H1 (cell line): ENCODE data around the gene SCGB1D2.

Experiments used
- BCL11A ChIP-seq, 2 experiments: IDR thresholded peaks; one replicate each; pipeline ENCODE4 v1.6.1; 2011; ENCODE audit warnings: low read depth in 2 of 2, low read length in 2 of 2, mild to moderate bottlenecking in 2 of 2
- CEBPB ChIP-seq: IDR thresholded peaks from 2 replicates; pipeline ENCODE4 v1.6.1; 2012; ENCODE audit warnings: low read depth, low read length
- CHD1 ChIP-seq: IDR thresholded peaks from 2 replicates; pipeline ENCODE4 v1.6.1; 2012; ENCODE audit warnings: low read depth, low read length, improper control_type of control experiment
- E2F6 ChIP-seq: IDR thresholded peaks from 2 replicates; pipeline ENCODE4 v1.6.1; 2012; ENCODE audit warnings: inconsistent platforms
- EZH2 ChIP-seq: fragments of 200-600 bp; sonication (generic); IDR thresholded peaks from 2 replicates; pipeline ENCODE4 v1.7.1; 2012; ENCODE audit warnings: low read depth, mild to moderate bottlenecking, moderate library complexity, low read length, inconsistent platforms; ENCODE audit not compliant: severe bottlenecking
- HDAC6 ChIP-seq: IDR thresholded peaks from one replicate; pipeline ENCODE4 v1.7.1; 2012; ENCODE audit warnings: low read depth, mild to moderate bottlenecking, inconsistent platforms, low read length, moderate library complexity
- POLR2A ChIP-seq, 2 experiments: IDR thresholded peaks; 1 replicate in 1 of 2; 2 replicates in 1 of 2; pipeline ENCODE4 v1.6.1; 2011; ENCODE audit warnings: low read depth in 2 of 2, low read length in 2 of 2, mild to moderate bottlenecking in 2 of 2; ENCODE audit errors: control extremely low read depth in 1 of 2
- POLR2AphosphoS5 ChIP-seq: IDR thresholded peaks from 2 replicates; pipeline ENCODE4 v1.6.1; 2011; ENCODE audit warnings: low read depth, low read length
- POU5F1 ChIP-seq: IDR thresholded peaks from 2 replicates; pipeline ENCODE4 v1.6.1; 2011; ENCODE audit warnings: low read depth, mild to moderate bottlenecking, low read length, moderate library complexity
- RAD21 ChIP-seq, 2 experiments: IDR thresholded peaks in 1 of 2; conservative IDR thresholded peaks in 1 of 2; 2 replicates each; pipeline ENCODE4 v1.6.1; 2011; ENCODE audit warnings: low read depth in 2 of 2, low read length in 2 of 2, improper control_type of control experiment in 1 of 2, inconsistent platforms in 1 of 2, mild to moderate bottlenecking in 1 of 2, moderate library complexity in 1 of 2
- SIN3A ChIP-seq, 2 experiments: IDR thresholded peaks in 1 of 2; conservative IDR thresholded peaks in 1 of 2; 2 replicates each; pipeline ENCODE4 v1.6.1; 2011 to 2012; ENCODE audit warnings: low read length in 2 of 2, improper control_type of control experiment in 1 of 2, low read depth in 1 of 2, mild to moderate bottlenecking in 1 of 2
- TAF1 ChIP-seq: IDR thresholded peaks from 2 replicates; pipeline ENCODE4 v1.6.1; 2011; ENCODE audit warnings: mild to moderate bottlenecking, low read depth, low read length
- TF ChIP-seq, protein P1 (sequence below), 3 experiments: IDR thresholded peaks; 1 replicate in 2 of 3; 2 replicates in 1 of 3; pipeline versions ENCODE4 v1.5.1 to v1.6.1; 2011; ENCODE audit warnings: low read length in 3 of 3, mild to moderate bottlenecking in 3 of 3, inconsistent platforms in 2 of 3, low read depth in 1 of 3, moderate library complexity in 1 of 3; ENCODE audit not compliant: insufficient read depth in 1 of 3; ENCODE audit errors: control extremely low read depth in 1 of 3
- TF ChIP-seq, protein P2 (sequence below): IDR thresholded peaks from 2 replicates; pipeline ENCODE4 v1.6.1; 2011; ENCODE audit warnings: low read depth, mild to moderate bottlenecking, low read length; ENCODE audit not compliant: insufficient read depth

GRCh38 chr11:62267576-62267975 is 25.5 kb downstream of the SCGB1D2 start:
- TF ChIP-seq POU5F1 (no peak), RAD21 (IDR thresholded peaks at IDR 0.05 in 1 of 2, conservative IDR thresholded peaks at IDR 0.05 in 1 of 2; ENCODE audit: low read depth in 2 of 2, low read length in 2 of 2) (no peak), CHD1 (no peak), POLR2AphosphoS5 (no peak), HDAC6 (no peak), POLR2A (IDR thresholded peaks at IDR 0.05; ENCODE audit: control extremely low read depth in 1 of 2, low read depth in 2 of 2, low read length in 2 of 2) (no peak), SIN3A (conservative IDR thresholded peaks at IDR 0.05 in 1 of 2, IDR thresholded peaks at IDR 0.05 in 1 of 2; ENCODE audit: low read depth in 1 of 2, low read length in 2 of 2) (no peak), EZH2 (no peak), TAF1 (no peak), BCL11A (IDR thresholded peaks at IDR 0.05; ENCODE audit: low read depth in 2 of 2, low read length in 2 of 2) (no peak), CEBPB (no peak), E2F6 (no peak)
- TF ChIP-seq, protein P1, sequence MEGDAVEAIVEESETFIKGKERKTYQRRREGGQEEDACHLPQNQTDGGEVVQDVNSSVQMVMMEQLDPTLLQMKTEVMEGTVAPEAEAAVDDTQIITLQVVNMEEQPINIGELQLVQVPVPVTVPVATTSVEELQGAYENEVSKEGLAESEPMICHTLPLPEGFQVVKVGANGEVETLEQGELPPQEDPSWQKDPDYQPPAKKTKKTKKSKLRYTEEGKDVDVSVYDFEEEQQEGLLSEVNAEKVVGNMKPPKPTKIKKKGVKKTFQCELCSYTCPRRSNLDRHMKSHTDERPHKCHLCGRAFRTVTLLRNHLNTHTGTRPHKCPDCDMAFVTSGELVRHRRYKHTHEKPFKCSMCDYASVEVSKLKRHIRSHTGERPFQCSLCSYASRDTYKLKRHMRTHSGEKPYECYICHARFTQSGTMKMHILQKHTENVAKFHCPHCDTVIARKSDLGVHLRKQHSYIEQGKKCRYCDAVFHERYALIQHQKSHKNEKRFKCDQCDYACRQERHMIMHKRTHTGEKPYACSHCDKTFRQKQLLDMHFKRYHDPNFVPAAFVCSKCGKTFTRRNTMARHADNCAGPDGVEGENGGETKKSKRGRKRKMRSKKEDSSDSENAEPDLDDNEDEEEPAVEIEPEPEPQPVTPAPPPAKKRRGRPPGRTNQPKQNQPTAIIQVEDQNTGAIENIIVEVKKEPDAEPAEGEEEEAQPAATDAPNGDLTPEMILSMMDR (IDR thresholded peaks at IDR 0.05; ENCODE audit: control extremely low read depth in 1 of 3, insufficient read depth in 1 of 3, low read depth in 1 of 3, low read length in 3 of 3), result no peak
- TF ChIP-seq, protein P2, sequence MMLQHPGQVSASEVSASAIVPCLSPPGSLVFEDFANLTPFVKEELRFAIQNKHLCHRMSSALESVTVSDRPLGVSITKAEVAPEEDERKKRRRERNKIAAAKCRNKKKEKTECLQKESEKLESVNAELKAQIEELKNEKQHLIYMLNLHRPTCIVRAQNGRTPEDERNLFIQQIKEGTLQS, result no peak
